H1 (cell line): ENCODE results near the gene FAM50B. TPM values are rescaled to one million over a fixed set of nuclear protein-coding genes. Genes with fewer than 3 reads are reported as not detected.

ENCODE experiments used
- CTCF ChIA-PET: fragments of 300-600 bp; sonication (Branson Sonifier 250); formaldehyde crosslinking; loops from one replicate; lab custom pipeline; 2021; ENCODE audit not compliant: partially characterized antibody; lab: Charles Lee
- POLR2A ChIA-PET: fragments of 300-600 bp; sonication (Branson Sonifier 250); formaldehyde crosslinking; loops from one replicate; lab custom pipeline; 2021; ENCODE audit warnings: inconsistent platforms; ENCODE audit not compliant: partially characterized antibody; lab: Charles Lee
- DNase-seq, 2 experiments: peaks; one replicate each; pipeline versions ENCODE4 v3.0.0 to v3.0.0-alpha.2; 2010 to 2022; ENCODE audit warnings: low spot score in 2 of 2, low read depth in 1 of 2, mixed read lengths in 1 of 2
- FAIRE-seq: peaks from 2 replicates; lab custom pipeline; 2011; peaks lifted over from hg19 to GRCh38; lab: Jason Lieb, UNC
- H2AFZ ChIP-seq: 2 replicates; pipeline ENCODE4 v1.8.1; 2012; ENCODE audit warnings: low read length, inconsistent platforms
- H2AK5ac ChIP-seq: 2 replicates; pipeline ENCODE4 v1.6.1; 2013; ENCODE audit warnings: low read depth, low read length
- H2BK120ac ChIP-seq: replicated peaks from 2 replicates; pipeline ENCODE3; 2013; ENCODE audit warnings: low read depth, low read length, inconsistent platforms
- H2BK12ac ChIP-seq: 2 replicates; pipeline ENCODE4 v1.6.1; 2013; ENCODE audit warnings: low read depth, low read length
- H2BK15ac ChIP-seq: 2 replicates; pipeline ENCODE4 v1.6.1; 2013; ENCODE audit warnings: low read length
- H2BK20ac ChIP-seq: 2 replicates; pipeline ENCODE4 v1.6.1; 2013; ENCODE audit warnings: low read length
- H2BK5ac ChIP-seq: 2 replicates; pipeline ENCODE4 v1.6.1; 2013; ENCODE audit warnings: low read depth, low read length
- H3K14ac ChIP-seq: 2 replicates; pipeline ENCODE4 v1.6.1; 2013; ENCODE audit warnings: inconsistent platforms; ENCODE audit not compliant: insufficient read length
- H3K18ac ChIP-seq: 2 replicates; pipeline ENCODE4 v1.6.1; 2013; ENCODE audit warnings: low read length; ENCODE audit errors: extremely low read depth
- H3K23ac ChIP-seq: 2 replicates; pipeline ENCODE4 v1.6.1; 2013; ENCODE audit warnings: inconsistent platforms; ENCODE audit not compliant: insufficient read length
- H3K23me2 ChIP-seq: 2 replicates; pipeline ENCODE4 v1.6.1; 2013; ENCODE audit warnings: low read depth, low read length
- H3K27ac ChIP-seq: 2 replicates; pipeline ENCODE4 v1.6.1; 2011; ENCODE audit warnings: low read depth, low read length, inconsistent platforms
- H3K27me3 ChIP-seq, 4 experiments: replicated peaks in 1 of 4; 1 replicate in 1 of 4; 2 replicates in 3 of 4; pipeline versions ENCODE4 v1.6.1 to v1.8.1; 2011 to 2013; ENCODE audit warnings: low read length in 3 of 4, mild to moderate bottlenecking in 3 of 4, inconsistent platforms in 2 of 4, mixed read lengths in 2 of 4, moderate library complexity in 1 of 4; ENCODE audit not compliant: control insufficient read depth in 3 of 4, insufficient read depth in 3 of 4; ENCODE audit errors: extremely low read depth in 1 of 4
- H3K36me3 ChIP-seq, 4 experiments: 2 replicates each; pipeline versions ENCODE4 v1.6.1 to v1.8.1; 2011 to 2013; ENCODE audit warnings: mild to moderate bottlenecking in 4 of 4, low read length in 3 of 4, moderate library complexity in 2 of 4, control low read depth in 1 of 4, inconsistent platforms in 1 of 4; ENCODE audit not compliant: insufficient read depth in 4 of 4, control insufficient read depth in 2 of 4
- H3K4ac ChIP-seq: replicated peaks from 2 replicates; pipeline ENCODE3; 2013; ENCODE audit warnings: low read length, low read depth, mixed read lengths, inconsistent platforms; ENCODE audit not compliant: insufficient read length
- H3K4me1 ChIP-seq, 4 experiments: replicated peaks in 1 of 4; 1 replicate in 1 of 4; 2 replicates in 3 of 4; pipeline versions ENCODE4 v1.6.1 to v1.8.1; 2011 to 2013; ENCODE audit warnings: low read length in 3 of 4, inconsistent platforms in 2 of 4, mixed read lengths in 1 of 4; ENCODE audit not compliant: insufficient read depth in 4 of 4, control insufficient read depth in 3 of 4
- H3K4me2 ChIP-seq, 2 experiments: 2 replicates each; pipeline versions ENCODE4 v1.6.1 to v1.8.1; 2011 to 2013; ENCODE audit warnings: low read depth in 2 of 2, low read length in 2 of 2, control low read depth in 1 of 2, inconsistent platforms in 1 of 2, mild to moderate bottlenecking in 1 of 2; ENCODE audit not compliant: insufficient read depth in 1 of 2
- H3K4me3 ChIP-seq, 4 experiments: fragments of 200-600, 300-600 bp in 1 of 4; sonication (generic), shearing (Covaris generic), sonication (Bioruptor Twin) in 1 of 4; 2 replicates each; pipeline versions ENCODE4 v1.5.1 to v1.8.1; 2011 to 2016; ENCODE audit warnings: low read length in 4 of 4, low read depth in 3 of 4, control low read depth in 2 of 4, inconsistent platforms in 2 of 4, mild to moderate bottlenecking in 2 of 4, mixed read lengths in 1 of 4, moderate library complexity in 1 of 4; ENCODE audit not compliant: insufficient read depth in 2 of 4; ENCODE audit errors: extremely low read depth in 1 of 4
- H3K56ac ChIP-seq: replicated peaks from 2 replicates; pipeline ENCODE3; 2013; ENCODE audit warnings: low read depth, mild to moderate bottlenecking, mixed read lengths, low read length, inconsistent platforms; ENCODE audit not compliant: insufficient read length
- H3K79me1 ChIP-seq: 2 replicates; pipeline ENCODE4 v1.6.1; 2013; ENCODE audit warnings: low read depth, low read length, control low read depth
- H3K79me2 ChIP-seq, 2 experiments: 2 replicates each; pipeline versions ENCODE4 v1.6.1 to v1.8.1; 2012 to 2013; ENCODE audit warnings: low read length in 2 of 2, mild to moderate bottlenecking in 2 of 2, inconsistent platforms in 1 of 2; ENCODE audit not compliant: insufficient read depth in 2 of 2, control insufficient read depth in 1 of 2
- H3K9ac ChIP-seq, 4 experiments: replicated peaks in 1 of 4; 1 replicate in 1 of 4; 2 replicates in 3 of 4; pipeline versions ENCODE4 v1.6.1 to v1.8.1; 2011 to 2013; ENCODE audit warnings: low read depth in 3 of 4, low read length in 3 of 4, control low read depth in 2 of 4, mild to moderate bottlenecking in 2 of 4, moderate library complexity in 2 of 4, inconsistent platforms in 1 of 4; ENCODE audit errors: extremely low read depth in 1 of 4
- H3K9me3 ChIP-seq, 2 experiments: 2 replicates each; pipeline versions ENCODE4 v1.6.1 to v1.8.1; 2012 to 2013; ENCODE audit warnings: mild to moderate bottlenecking in 2 of 2, moderate library complexity in 2 of 2, control low read depth in 1 of 2, inconsistent platforms in 1 of 2, low read depth in 1 of 2, low read length in 1 of 2, mixed read lengths in 1 of 2; ENCODE audit not compliant: insufficient read depth in 2 of 2
- H4K20me1 ChIP-seq, 2 experiments: replicated peaks in 1 of 2; 2 replicates each; pipeline versions ENCODE3 to v1.8.1; 2011 to 2013; ENCODE audit warnings: inconsistent platforms in 2 of 2, low read length in 2 of 2, mild to moderate bottlenecking in 1 of 2; ENCODE audit not compliant: insufficient read depth in 2 of 2, control insufficient read depth in 1 of 2
- H4K5ac ChIP-seq: 2 replicates; pipeline ENCODE4 v1.6.1; 2013; ENCODE audit warnings: low read length, low read depth, mixed read lengths, inconsistent platforms; ENCODE audit not compliant: insufficient read length
- H4K8ac ChIP-seq: 2 replicates; pipeline ENCODE4 v1.8.0; 2013; ENCODE audit warnings: mild to moderate bottlenecking, moderate library complexity, low read length, inconsistent platforms; ENCODE audit not compliant: insufficient read depth; ENCODE audit errors: extremely low read depth
- H4K91ac ChIP-seq: replicated peaks from 2 replicates; pipeline ENCODE3; 2013; ENCODE audit warnings: low read length, mixed read lengths, inconsistent platforms; ENCODE audit not compliant: insufficient read length
- CBX8 ChIP-seq: fragments of 300-800, 300-1000 bp; sonication (generic); IDR thresholded peaks from 2 replicates; pipeline ENCODE4 v1.7.1; 2016; ENCODE audit warnings: low read depth, low read length, borderline replicate concordance
- SP1 ChIP-seq: IDR thresholded peaks from 2 replicates; pipeline ENCODE4 v1.6.1; 2011; ENCODE audit warnings: low read depth, low read length
- USF2 ChIP-seq: IDR thresholded peaks from 2 replicates; pipeline ENCODE4 v1.6.1; 2011; ENCODE audit warnings: low read length, improper control_type of control experiment
- WGBS, 2 experiments: shearing (Covaris generic) in 1 of 2; methylation state at CpG; one replicate each; pipeline versions ENCODE4 v1.1.6 to v1.1.7; 2013 to 2015; ENCODE audit warnings: low lambda C conversion rate in 2 of 2, mixed read lengths in 2 of 2, inconsistent platforms in 1 of 2, low coverage in 1 of 2, missing lambda C conversion rate in 1 of 2; ENCODE audit not compliant: insufficient replicate concordance in 2 of 2, insufficient coverage in 1 of 2, insufficient read length in 1 of 2; ENCODE audit errors: extremely low coverage in 1 of 2, missing lambda C conversion rate in 1 of 2; 5-methylcytosine and 5-hydroxymethylcytosine counted together
- polyA plus RNA-seq, 7 experiments: library from polyadenylated mRNA; depleted of rRNA in 3 of 7; stranded (reverse) in 5 of 7; unstranded in 2 of 7; fragments of >200 nt in 5 of 7; fragments of 200-250 nt in 2 of 7; gene quantifications; 1 replicate in 5 of 7; 2 replicates in 1 of 7; 4 replicates in 1 of 7; pipeline versions ENCODE4 v1.2.1 to v1.2.3, GENCODE V29; 2011 to 2013; ENCODE audit warnings: missing spikeins in 2 of 7, mixed read lengths in 2 of 7
- total RNA-seq: library from RNA; stranded (reverse); fragmentation: NEBNext Ultra II Directional; extraction: Animal tissue kit (Norgen Biotek cat#: 25700); gene quantifications from 2 replicates; pipeline ENCODE4 v1.2.1, GENCODE V29; 2021

FAM50B gene
- total and polyA plus RNA-seq, 2 of the 8 experiments (the other 6 are each of a cell fraction or from before 2014, with no cell fraction given), result 3.1 to 3.2 TPM

DNA sequence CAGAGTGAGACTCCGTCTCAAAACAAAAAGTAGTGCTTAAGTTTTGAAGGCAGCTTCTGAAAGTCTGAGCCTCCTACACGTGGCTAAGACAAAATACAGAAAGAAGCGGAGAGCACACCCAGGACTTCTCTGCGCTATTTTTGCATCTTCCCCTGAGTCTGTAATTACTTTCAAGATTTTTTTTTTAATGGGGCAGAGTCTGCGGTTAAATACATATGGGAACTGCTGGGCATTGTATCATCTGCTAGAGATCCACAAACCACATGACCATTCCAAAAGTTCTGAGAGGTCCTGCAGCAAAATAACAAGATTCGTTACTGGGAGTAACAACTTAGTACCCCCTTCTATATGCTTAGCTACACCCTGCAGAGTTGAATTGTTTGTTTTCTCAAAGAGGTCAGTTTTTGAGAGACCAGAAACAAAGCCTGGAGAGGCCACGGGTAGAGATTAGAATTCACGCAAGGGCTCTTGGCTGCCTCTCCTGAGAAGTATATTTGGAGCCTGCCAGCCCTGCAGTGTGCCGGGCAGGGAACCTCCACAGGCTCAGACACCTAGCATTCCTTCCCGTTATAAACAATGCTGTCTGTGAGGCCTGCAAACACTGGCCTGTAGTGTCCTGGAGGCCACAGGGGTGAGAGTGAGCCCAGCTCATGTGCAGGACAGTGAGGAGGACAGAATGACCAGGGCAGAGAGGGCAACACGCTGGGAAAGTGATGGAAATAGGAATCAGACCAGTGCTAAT, 48.2 kb upstream of the FAM50B start:
- Histone ChIP-seq H3K4ac (no peak overlapping the region), H3K9me3 (no peaks in the 10 kb centered on the region), H3K4me2 (no peak overlapping the region), H2AFZ (no peak overlapping the region), H3K56ac (no peak overlapping the region), H3K23me2 (no peaks in the 10 kb centered on the region), H4K91ac (peak overlapping the region; percentile 11), H3K14ac (no peak overlapping the region), H3K4me1 (peaks cover 0 to 4% (median 3%) of the 10 kb centered on the region in 4 experiments; a peak in 5 of 7 replicates), H3K36me3 (no peaks in the 10 kb centered on the region), H3K4me3 (no peak overlapping the region), H2BK5ac (no peak overlapping the region), H4K8ac (no peak overlapping the region), H2BK12ac (no peak overlapping the region), H2AK5ac (no peak overlapping the region), H4K5ac (no peak overlapping the region), H3K9ac (no peak overlapping the region), H3K23ac (no peak overlapping the region), H3K27me3 (no peaks in the 10 kb centered on the region; a peak in 3 of 7 replicates), H4K20me1 (no peaks in the 10 kb centered on the region), H2BK20ac (no peak overlapping the region), H2BK15ac (no peak overlapping the region), H2BK120ac (no peak overlapping the region), H3K18ac (no peak overlapping the region), H3K79me1 (no peaks in the 10 kb centered on the region), H3K79me2 (no peaks in the 10 kb centered on the region), H3K27ac (no peak overlapping the region)
- WGBS, 2 experiments, result 70% methylated on average over 11 of the region's 11 CpGs; no CpG with 5 or more reads in 1 of the 2 experiments
- CTCF ChIA-PET, result interaction anchor here (0.7 to 3.0 kb wide), 6 partner anchors 8 to 445 kb away, joined by 3 to 13 read pairs (median 4); partner anchors contain the start of gene FAM50B
- DNase-seq (no peak), FAIRE-seq (no peak)
- POLR2A ChIA-PET, result no interaction called here
- TF ChIP-seq SP1, result no peak
- no peak for TF ChIP-seq USF2
- TF ChIP-seq CBX8, result no peak
